Vagina (tissue), 2 donors: ENCODE data around the gene GSDME. TPM values are rescaled to one million over a fixed set of nuclear protein-coding genes. Genes with fewer than 3 reads are reported as not detected.
"Not testable (repeated sequence)": the region's sequence is repeated elsewhere in the genome, so short reads cannot be mapped to it uniquely, and the experiment has no call there.

Experiments
- DNase-seq, 2 donors: peaks; one replicate each; pipeline ENCODE4 v3.0.0-alpha.2; 2017; ENCODE audit errors: extremely low spot score in 2 of 2
- H3K27ac ChIP-seq: fragments of 200-600 bp; sonication (generic); one replicate; pipeline ENCODE4 v1.5.1; 2019
- H3K27me3 ChIP-seq: fragments of 200-600 bp; sonication (generic); one replicate; pipeline ENCODE4 v1.5.1; 2019
- H3K36me3 ChIP-seq, 2 donors: fragments of 200-600 bp; sonication (generic); one replicate each; pipeline ENCODE4 v1.5.1; 2017 to 2019
- H3K4me1 ChIP-seq: fragments of 200-600 bp; sonication (generic); one replicate; pipeline ENCODE4 v1.5.1; 2019
- H3K4me3 ChIP-seq, 2 donors: fragments of 200-600 bp; sonication (generic); 1 replicate in 1 of 2; 2 replicates in 1 of 2; pipeline ENCODE4 v1.5.1; 2016 to 2019
- H3K9me3 ChIP-seq: fragments of 200-600 bp; sonication (generic); one replicate; pipeline ENCODE4 v1.5.1; 2019
- POLR2A ChIP-seq, 2 donors: fragments of 450-650 bp; IDR thresholded peaks; one replicate each; pipeline ENCODE4 v1.6.1; 2017; ENCODE audit warnings: antibody characterized with exemption in 2 of 2, mild to moderate bottlenecking in 2 of 2, moderate library complexity in 2 of 2
- POLR2AphosphoS5 ChIP-seq, 2 donors: sonication (generic); formaldehyde crosslinking; IDR thresholded peaks; one replicate each; pipeline ENCODE4 v1.9.0; 2017; ENCODE audit warnings: antibody characterized with exemption in 2 of 2, mild to moderate bottlenecking in 2 of 2, low read depth in 1 of 2; ENCODE audit not compliant: insufficient read depth in 1 of 2
- intact Hi-C: fragments of 100-400 bp; cut with DNase I; formaldehyde crosslinking; loops from one replicate; pipeline ENCODE4 v1.15.1; 2023
- total RNA-seq: library from RNA; depleted of rRNA; stranded (reverse); fragments of >200 nt; gene quantifications from one replicate; pipeline ENCODE4 v1.2.3, GENCODE V29; 2016
- TF ChIP-seq, protein P1 (sequence below), 3 experiments: fragments of 450-650 bp in 2 of 3; fragments of 200-600 bp in 1 of 3; sonication (generic) in 1 of 3; IDR thresholded peaks; one replicate each; pipeline ENCODE4 v1.5.1; 2017 to 2019; ENCODE audit warnings: antibody characterized with exemption in 3 of 3, mild to moderate bottlenecking in 2 of 3, moderate library complexity in 2 of 3

The GSDME gene
- total RNA-seq, 1 donor from 2014 or later = 11.0 TPM

DNA sequence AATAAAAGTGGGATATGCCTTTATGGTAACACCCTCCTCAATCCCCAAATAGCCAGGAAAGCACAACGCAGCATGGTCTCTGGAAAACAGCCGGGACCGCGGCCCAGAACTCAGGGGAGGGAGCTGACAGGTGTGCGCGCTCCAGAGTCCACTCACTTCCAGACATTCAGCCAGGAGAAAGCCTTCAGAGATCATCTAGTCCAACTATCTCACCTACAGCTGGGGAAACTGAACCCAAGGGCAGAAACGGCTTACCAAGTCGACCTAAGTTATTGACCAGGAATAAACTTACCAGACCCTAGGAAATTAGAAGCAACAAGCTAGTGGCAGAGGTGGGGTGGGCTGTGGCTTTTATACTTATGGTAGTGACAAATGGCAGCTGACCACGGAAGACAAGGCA lies 16.4 kb downstream of the GSDME start:
- TF ChIP-seq POLR2A (IDR thresholded peaks at IDR 0.05) (no peak), POLR2AphosphoS5 (IDR thresholded peaks at IDR 0.05; ENCODE audit: insufficient read depth in 1 of 2, low read depth in 1 of 2) (no peak)
- TF ChIP-seq, protein P1, sequence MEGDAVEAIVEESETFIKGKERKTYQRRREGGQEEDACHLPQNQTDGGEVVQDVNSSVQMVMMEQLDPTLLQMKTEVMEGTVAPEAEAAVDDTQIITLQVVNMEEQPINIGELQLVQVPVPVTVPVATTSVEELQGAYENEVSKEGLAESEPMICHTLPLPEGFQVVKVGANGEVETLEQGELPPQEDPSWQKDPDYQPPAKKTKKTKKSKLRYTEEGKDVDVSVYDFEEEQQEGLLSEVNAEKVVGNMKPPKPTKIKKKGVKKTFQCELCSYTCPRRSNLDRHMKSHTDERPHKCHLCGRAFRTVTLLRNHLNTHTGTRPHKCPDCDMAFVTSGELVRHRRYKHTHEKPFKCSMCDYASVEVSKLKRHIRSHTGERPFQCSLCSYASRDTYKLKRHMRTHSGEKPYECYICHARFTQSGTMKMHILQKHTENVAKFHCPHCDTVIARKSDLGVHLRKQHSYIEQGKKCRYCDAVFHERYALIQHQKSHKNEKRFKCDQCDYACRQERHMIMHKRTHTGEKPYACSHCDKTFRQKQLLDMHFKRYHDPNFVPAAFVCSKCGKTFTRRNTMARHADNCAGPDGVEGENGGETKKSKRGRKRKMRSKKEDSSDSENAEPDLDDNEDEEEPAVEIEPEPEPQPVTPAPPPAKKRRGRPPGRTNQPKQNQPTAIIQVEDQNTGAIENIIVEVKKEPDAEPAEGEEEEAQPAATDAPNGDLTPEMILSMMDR (IDR thresholded peaks at IDR 0.05) = no peak
- H3K27ac ChIP-seq = no peak overlapping the region
- no peak overlapping the region for H3K4me3 ChIP-seq
- H3K36me3 ChIP-seq = no peaks in the 10 kb centered on the region
- no peaks in the 10 kb centered on the region for H3K4me1 ChIP-seq
- no peaks in the 10 kb centered on the region for H3K9me3 ChIP-seq
- intact Hi-C loops = no loop called here
- no peaks in the 10 kb centered on the region for H3K27me3 ChIP-seq
- DNase-seq = no peak

GRCh38 chr7:24739306-24739705 lies 18.0 kb downstream of the GSDME start:
- Histone ChIP-seq H3K27ac (no peak overlapping the region), H3K27me3 (no peaks in the 10 kb centered on the region), H3K36me3 (no peaks in the 10 kb centered on the region), H3K4me1 (no peaks in the 10 kb centered on the region), H3K9me3 (no peaks in the 10 kb centered on the region), H3K4me3 (no peak overlapping the region)
- TF ChIP-seq POLR2AphosphoS5 (IDR thresholded peaks at IDR 0.05; ENCODE audit: insufficient read depth in 1 of 2, low read depth in 1 of 2) (no peak), POLR2A (IDR thresholded peaks at IDR 0.05) (no peak)
- TF ChIP-seq, protein P1 (IDR thresholded peaks at IDR 0.05) = no peak
- no peak for DNase-seq
- intact Hi-C loops = no loop called here

DNA sequence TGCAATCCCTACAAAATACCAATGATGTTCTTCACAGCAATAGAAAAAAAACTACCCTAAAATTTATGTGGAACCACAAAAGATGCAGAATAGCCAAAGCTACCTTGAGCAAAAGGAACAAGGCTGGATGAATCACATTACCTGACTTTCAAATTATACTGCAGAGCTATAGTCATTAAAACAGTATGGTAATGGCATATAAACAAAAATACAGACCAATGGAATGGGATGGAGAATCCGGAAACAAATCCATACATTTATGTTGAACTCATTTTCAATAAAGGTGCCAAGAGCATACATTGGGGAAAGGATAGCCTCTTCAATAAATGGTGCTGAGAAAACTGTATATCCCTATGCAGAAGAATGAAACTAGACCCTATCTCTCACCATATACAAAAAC lies 18.7 kb downstream of the GSDME start:
- H3K27me3 ChIP-seq = no peaks in the 10 kb centered on the region
- no peaks in the 10 kb centered on the region for H3K4me1 ChIP-seq
- H3K36me3 ChIP-seq = no peaks in the 10 kb centered on the region
- intact Hi-C loops = no loop called here
- no peak for DNase-seq
- H3K4me3 ChIP-seq = no peak overlapping the region
- no peak overlapping the region for H3K27ac ChIP-seq
- no peaks in the 10 kb centered on the region for H3K9me3 ChIP-seq
- TF ChIP-seq POLR2A (IDR thresholded peaks at IDR 0.05) (no peak), POLR2AphosphoS5 (IDR thresholded peaks at IDR 0.05; ENCODE audit: insufficient read depth in 1 of 2, low read depth in 1 of 2) (no peak)
- TF ChIP-seq, protein P1 (IDR thresholded peaks at IDR 0.05) = no peak

DNA sequence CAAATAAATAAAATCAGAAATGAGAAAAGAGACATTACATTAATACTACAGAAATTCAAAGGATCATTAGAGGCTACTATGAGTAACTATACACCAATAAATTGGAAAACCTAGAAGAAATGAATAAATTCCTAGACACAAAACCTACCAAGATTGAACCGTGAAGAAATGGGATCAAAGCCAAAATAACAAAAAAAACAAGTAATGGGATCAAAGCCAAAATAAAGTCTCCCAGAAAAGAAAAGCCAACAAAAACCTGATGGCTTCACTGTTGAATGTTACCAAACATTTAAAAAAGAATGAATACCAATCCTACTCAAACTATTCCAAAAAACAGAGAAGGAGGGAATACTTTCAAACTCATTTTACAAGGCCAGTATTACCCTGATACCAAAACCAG lies 20.0 kb downstream of the GSDME start:
- no peak for DNase-seq
- H3K27ac ChIP-seq = no peak overlapping the region
- no peak overlapping the region for H3K4me3 ChIP-seq
- no peaks in the 10 kb centered on the region for H3K27me3 ChIP-seq
- no peaks in the 10 kb centered on the region for H3K36me3 ChIP-seq
- intact Hi-C loops = no loop called here
- no peaks in the 10 kb centered on the region for H3K4me1 ChIP-seq
- H3K9me3 ChIP-seq = no peaks in the 10 kb centered on the region
- TF ChIP-seq, protein P1 (IDR thresholded peaks at IDR 0.05) = no peak
- TF ChIP-seq POLR2A (IDR thresholded peaks at IDR 0.05) = no peak
- TF ChIP-seq POLR2AphosphoS5 (IDR thresholded peaks at IDR 0.05; ENCODE audit: insufficient read depth in 1 of 2, low read depth in 1 of 2) = no peak

DNA sequence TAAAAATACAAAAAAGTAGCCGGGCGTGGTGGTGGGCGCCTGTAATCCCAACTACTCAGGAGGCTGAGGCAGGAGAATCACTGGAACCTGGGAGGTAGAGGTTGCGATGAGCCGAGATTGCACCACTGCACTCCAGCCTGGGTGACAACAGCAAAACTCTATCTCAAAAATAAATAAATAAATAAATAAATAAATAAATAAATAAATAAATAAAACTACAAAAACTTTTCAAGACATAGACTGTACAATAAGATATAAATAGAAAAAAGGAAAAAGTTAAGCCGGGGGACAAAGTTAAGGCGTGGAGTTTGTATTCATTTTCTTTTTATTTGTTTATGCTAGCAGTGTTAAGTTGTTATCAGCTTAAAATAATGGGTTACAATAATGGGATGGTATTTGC lies 21.7 kb downstream of the GSDME start:
- intact Hi-C loops, H3K27me3 ChIP-seq, H3K27ac ChIP-seq, H3K4me3 ChIP-seq, H3K4me1 ChIP-seq, H3K9me3 ChIP-seq, H3K36me3 ChIP-seq, DNase-seq: not testable (repeated sequence)

DNA sequence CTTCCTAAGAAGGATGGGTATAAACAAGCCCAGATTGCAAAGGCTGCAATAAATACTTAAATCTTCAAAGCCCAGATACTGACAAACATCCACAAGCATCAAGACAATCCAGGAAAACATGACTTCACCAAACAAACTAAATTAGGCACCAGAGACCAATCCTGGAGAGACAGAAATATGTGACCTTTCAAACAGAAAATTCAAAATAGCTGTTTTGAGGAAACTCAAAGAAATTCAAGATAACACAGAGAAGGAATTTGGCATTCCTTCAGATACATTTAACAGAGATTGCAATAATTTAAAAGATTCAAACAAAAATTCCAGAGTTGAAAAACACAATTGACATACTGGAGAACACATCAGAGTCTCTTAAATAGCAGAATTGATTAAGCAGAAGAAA lies 23.0 kb downstream of the GSDME start:
- TF ChIP-seq, protein P1 (IDR thresholded peaks at IDR 0.05) = no peak
- no peak for TF ChIP-seq POLR2A (IDR thresholded peaks at IDR 0.05)
- no peak for TF ChIP-seq POLR2AphosphoS5 (IDR thresholded peaks at IDR 0.05; ENCODE audit: insufficient read depth in 1 of 2, low read depth in 1 of 2)
- intact Hi-C loops = no loop called here
- no peak for DNase-seq
- Histone ChIP-seq H3K4me3 (no peak overlapping the region), H3K36me3 (no peaks in the 10 kb centered on the region), H3K27ac (no peak overlapping the region), H3K9me3 (no peaks in the 10 kb centered on the region), H3K27me3 (no peaks in the 10 kb centered on the region), H3K4me1 (no peaks in the 10 kb centered on the region)
